Measurements from ENCODE around the gene UBE2I.

Gene UBE2I

DNA sequence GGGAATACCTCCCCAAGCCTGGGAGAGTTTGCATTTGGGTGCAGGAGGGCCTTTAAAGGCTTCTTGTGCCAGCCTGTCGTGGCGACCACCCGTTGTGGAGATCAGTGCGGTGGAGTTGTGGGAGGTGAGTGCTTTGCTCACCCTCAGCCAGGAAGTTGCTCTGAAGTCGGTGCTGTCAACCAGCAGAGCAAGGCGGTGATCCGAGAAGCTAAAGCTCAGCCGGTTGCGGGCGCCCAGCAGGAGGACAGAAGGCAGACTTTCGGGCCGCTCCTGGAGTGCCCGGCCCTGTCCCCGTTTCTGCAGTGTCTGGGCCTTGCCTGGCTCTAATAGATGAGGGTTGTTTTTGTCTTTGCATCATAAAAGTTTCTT is 1.4 kb downstream of the UBE2I start:
- Histone ChIP-seq H2AFZ (ENCODE audit: low read depth, low read length, severe bottlenecking) (no peak overlapping the region), H3K27me3 (ENCODE audit: low read length) (no peaks in the 10 kb centered on the region), H3K9me3 (ENCODE audit: insufficient read depth, low read length) (no peaks in the 10 kb centered on the region), H3K4me2 (ENCODE audit: low read depth, low read length, poor library complexity, severe bottlenecking) (peak overlapping the region; percentile 79), H4K20me1 (ENCODE audit: low read depth, low read length) (peaks cover 21% of the 10 kb centered on the region), H3K9ac (ENCODE audit: low read length) (peak overlapping the region; percentile 81), H3F3A (ENCODE audit: insufficient read depth) (peaks cover 4% of the 10 kb centered on the region), H3K36me3 (ENCODE audit: low read length) (no peaks in the 10 kb centered on the region; the same call in 1 of the 2 replicates), H3K9me2 (replicated peaks; ENCODE audit: insufficient read depth, low read length) (no peaks in the 10 kb centered on the region), H3K4me3 (ENCODE audit: insufficient read depth, low read length, poor library complexity, severe bottlenecking) (peak overlapping the region; percentile 79), H3K79me2 (ENCODE audit: insufficient read depth, low read length) (peaks cover 59% of the 10 kb centered on the region), H3K27ac (ENCODE audit: low read depth, low read length) (no peak overlapping the region)
- TF ChIP-seq, protein P1, sequence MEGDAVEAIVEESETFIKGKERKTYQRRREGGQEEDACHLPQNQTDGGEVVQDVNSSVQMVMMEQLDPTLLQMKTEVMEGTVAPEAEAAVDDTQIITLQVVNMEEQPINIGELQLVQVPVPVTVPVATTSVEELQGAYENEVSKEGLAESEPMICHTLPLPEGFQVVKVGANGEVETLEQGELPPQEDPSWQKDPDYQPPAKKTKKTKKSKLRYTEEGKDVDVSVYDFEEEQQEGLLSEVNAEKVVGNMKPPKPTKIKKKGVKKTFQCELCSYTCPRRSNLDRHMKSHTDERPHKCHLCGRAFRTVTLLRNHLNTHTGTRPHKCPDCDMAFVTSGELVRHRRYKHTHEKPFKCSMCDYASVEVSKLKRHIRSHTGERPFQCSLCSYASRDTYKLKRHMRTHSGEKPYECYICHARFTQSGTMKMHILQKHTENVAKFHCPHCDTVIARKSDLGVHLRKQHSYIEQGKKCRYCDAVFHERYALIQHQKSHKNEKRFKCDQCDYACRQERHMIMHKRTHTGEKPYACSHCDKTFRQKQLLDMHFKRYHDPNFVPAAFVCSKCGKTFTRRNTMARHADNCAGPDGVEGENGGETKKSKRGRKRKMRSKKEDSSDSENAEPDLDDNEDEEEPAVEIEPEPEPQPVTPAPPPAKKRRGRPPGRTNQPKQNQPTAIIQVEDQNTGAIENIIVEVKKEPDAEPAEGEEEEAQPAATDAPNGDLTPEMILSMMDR (IDR thresholded peaks at IDR 0.05; ENCODE audit: insufficient read depth, low read length, poor library complexity, severe bottlenecking), result no peak
- no peak for TF ChIP-seq EZH2phosphoT487 (conservative IDR thresholded peaks at IDR 0.05; ENCODE audit: low read length)

DNA sequence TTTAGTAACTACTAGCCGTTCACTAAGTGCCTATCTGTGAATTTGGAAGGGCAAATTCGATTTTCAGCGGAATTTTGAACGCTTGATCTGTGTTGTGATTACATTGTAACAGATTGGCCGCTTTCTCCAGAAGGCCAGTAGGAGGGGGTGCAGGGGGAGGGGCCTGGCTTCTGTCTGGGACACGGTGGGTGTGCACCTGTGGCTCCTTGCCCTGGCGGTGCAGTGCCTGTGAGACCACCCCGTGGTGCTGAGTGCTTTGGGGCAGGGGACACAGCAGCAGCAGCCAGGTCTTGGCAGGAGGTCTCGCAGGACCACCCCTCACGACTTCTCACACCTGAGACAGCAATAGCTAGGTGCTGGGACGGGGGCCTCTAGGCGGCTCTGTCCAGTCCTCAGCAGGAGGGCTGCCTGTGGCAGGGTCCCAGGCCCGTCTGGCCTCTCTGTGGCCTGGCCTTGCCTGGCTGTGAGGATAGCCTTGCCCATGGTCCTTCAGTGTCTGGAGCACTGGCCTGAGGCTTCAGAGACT is 1.8 kb downstream of the UBE2I start:
- no peak for TF ChIP-seq EZH2phosphoT487 (conservative IDR thresholded peaks at IDR 0.05; ENCODE audit: low read length)
- TF ChIP-seq, protein P1 (IDR thresholded peaks at IDR 0.05; ENCODE audit: insufficient read depth, low read length, poor library complexity, severe bottlenecking), result no peak
- Histone ChIP-seq H3K9me3 (ENCODE audit: insufficient read depth, low read length) (no peaks in the 10 kb centered on the region), H3K4me2 (ENCODE audit: low read depth, low read length, poor library complexity, severe bottlenecking) (peak overlapping the region; percentile 79), H3K27ac (ENCODE audit: low read depth, low read length) (no peak overlapping the region), H3K79me2 (ENCODE audit: insufficient read depth, low read length) (peaks cover 61% of the 10 kb centered on the region), H4K20me1 (ENCODE audit: low read depth, low read length) (peaks cover 21% of the 10 kb centered on the region), H3K27me3 (ENCODE audit: low read length) (no peaks in the 10 kb centered on the region), H3F3A (ENCODE audit: insufficient read depth) (peaks cover 4% of the 10 kb centered on the region), H3K4me3 (ENCODE audit: insufficient read depth, low read length, poor library complexity, severe bottlenecking) (peak overlapping the region; percentile 79), H3K9me2 (replicated peaks; ENCODE audit: insufficient read depth, low read length) (no peaks in the 10 kb centered on the region), H3K9ac (ENCODE audit: low read length) (peak overlapping the region; percentile 81), H2AFZ (ENCODE audit: low read depth, low read length, severe bottlenecking) (no peak overlapping the region), H3K36me3 (ENCODE audit: low read length) (no peaks in the 10 kb centered on the region; the same call in 1 of the 2 replicates)

DNA sequence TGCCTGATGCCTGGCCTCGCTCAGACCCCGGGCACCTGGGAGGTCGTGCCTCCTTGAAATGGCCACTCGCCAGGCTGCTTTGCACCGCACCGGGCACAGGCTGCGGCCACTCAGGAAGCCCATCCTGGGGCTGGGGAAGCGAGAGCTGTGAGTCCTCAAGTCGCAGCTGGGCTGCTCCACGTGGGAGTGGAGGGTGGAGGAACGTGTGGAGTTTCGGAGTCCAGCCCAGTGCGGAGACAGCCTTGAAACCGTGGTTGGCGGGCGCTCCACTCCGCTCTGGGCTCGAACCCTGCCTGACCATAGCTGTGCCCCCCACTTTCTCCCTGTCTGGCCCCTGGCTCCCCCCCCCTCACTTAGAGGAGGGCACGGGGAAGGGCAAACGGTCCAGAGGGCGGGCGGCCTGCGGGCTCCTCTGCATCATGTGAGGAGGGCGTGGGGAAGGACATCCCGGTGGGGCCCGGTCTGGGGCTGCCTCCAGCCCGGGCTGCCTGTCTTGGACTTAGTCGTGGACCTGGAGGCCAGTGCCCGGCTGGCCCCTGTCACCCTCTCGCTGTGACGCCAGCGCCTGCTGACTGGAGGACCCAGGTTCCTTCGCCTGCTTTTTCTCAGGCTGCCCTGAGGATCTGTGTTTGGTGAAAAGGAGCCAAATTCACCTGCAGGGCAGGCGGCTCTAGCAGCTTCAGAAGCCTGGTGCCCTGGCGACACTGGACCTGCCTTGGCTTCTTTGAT is 2.5 kb downstream of the UBE2I start:
- Histone ChIP-seq H3K4me2 (ENCODE audit: low read depth, low read length, poor library complexity, severe bottlenecking) (peak overlapping the region; percentile 79), H3K27me3 (ENCODE audit: low read length) (no peaks in the 10 kb centered on the region), H3K79me2 (ENCODE audit: insufficient read depth, low read length) (peaks cover 66% of the 10 kb centered on the region), H3F3A (ENCODE audit: insufficient read depth) (peaks cover 4% of the 10 kb centered on the region), H3K36me3 (ENCODE audit: low read length) (no peaks in the 10 kb centered on the region; the same call in 1 of the 2 replicates), H4K20me1 (ENCODE audit: low read depth, low read length) (peaks cover 21% of the 10 kb centered on the region), H3K9me3 (ENCODE audit: insufficient read depth, low read length) (no peaks in the 10 kb centered on the region), H3K9ac (ENCODE audit: low read length) (peak overlapping the region; percentile 81), H3K9me2 (replicated peaks; ENCODE audit: insufficient read depth, low read length) (no peaks in the 10 kb centered on the region), H2AFZ (ENCODE audit: low read depth, low read length, severe bottlenecking) (no peak overlapping the region), H3K4me3 (ENCODE audit: insufficient read depth, low read length, poor library complexity, severe bottlenecking) (peak overlapping the region; percentile 79), H3K27ac (ENCODE audit: low read depth, low read length) (no peak overlapping the region)
- no peak for TF ChIP-seq EZH2phosphoT487 (conservative IDR thresholded peaks at IDR 0.05; ENCODE audit: low read length)
- TF ChIP-seq, protein P1 (IDR thresholded peaks at IDR 0.05; ENCODE audit: insufficient read depth, low read length, poor library complexity, severe bottlenecking), result no peak

Measured in SU-DHL-6 (cell line).